NB4 (cell line): ENCODE measurements around the gene CTNNA3.

Experiments used
- MYC ChIP-seq: IDR thresholded peaks from 2 replicates; pipeline ENCODE4 v1.6.1; 2011; ENCODE audit warnings: low read depth, low read length
- POLR2A ChIP-seq: IDR thresholded peaks from 2 replicates; pipeline ENCODE4 v1.6.1; 2011; ENCODE audit warnings: mild to moderate bottlenecking; ENCODE audit not compliant: insufficient read length; ENCODE audit errors: extremely low read depth
- TF ChIP-seq, protein P1 (sequence below): IDR thresholded peaks from one replicate; pipeline ENCODE4 v1.5.1; 2012; ENCODE audit warnings: low read depth, low read length
- TF ChIP-seq, protein P2 (sequence below): IDR thresholded peaks from 2 replicates; pipeline ENCODE4 v1.6.1; 2011; ENCODE audit warnings: low read depth, low read length

DNA sequence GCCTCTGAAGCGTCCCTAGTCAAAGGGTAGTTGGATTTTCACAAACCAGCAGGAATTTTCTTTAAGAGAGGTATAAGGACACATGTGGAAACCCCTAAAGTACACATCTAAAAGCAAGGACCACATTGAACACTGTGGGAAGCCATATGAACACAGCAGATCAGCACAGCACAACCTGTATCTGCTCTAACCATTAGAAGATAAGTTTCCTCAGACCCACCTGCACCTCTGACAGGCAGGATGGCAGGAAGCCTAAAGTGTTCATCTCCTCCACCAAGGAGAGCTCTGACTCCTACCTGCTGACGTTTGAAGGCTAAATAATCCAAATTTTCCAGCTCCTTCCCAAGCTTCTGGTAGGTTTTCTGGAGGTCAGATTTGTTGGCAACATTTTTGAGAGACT, 174.4 kb downstream of the CTNNA3 start:
- TF ChIP-seq, protein P1, sequence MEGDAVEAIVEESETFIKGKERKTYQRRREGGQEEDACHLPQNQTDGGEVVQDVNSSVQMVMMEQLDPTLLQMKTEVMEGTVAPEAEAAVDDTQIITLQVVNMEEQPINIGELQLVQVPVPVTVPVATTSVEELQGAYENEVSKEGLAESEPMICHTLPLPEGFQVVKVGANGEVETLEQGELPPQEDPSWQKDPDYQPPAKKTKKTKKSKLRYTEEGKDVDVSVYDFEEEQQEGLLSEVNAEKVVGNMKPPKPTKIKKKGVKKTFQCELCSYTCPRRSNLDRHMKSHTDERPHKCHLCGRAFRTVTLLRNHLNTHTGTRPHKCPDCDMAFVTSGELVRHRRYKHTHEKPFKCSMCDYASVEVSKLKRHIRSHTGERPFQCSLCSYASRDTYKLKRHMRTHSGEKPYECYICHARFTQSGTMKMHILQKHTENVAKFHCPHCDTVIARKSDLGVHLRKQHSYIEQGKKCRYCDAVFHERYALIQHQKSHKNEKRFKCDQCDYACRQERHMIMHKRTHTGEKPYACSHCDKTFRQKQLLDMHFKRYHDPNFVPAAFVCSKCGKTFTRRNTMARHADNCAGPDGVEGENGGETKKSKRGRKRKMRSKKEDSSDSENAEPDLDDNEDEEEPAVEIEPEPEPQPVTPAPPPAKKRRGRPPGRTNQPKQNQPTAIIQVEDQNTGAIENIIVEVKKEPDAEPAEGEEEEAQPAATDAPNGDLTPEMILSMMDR = no peak
- no peak for TF ChIP-seq POLR2A
- TF ChIP-seq, protein P2, sequence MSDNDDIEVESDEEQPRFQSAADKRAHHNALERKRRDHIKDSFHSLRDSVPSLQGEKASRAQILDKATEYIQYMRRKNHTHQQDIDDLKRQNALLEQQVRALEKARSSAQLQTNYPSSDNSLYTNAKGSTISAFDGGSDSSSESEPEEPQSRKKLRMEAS = no peak
- no peak for TF ChIP-seq MYC
